RKO (cell line): Measurements from ENCODE around the gene LYZL1.
A peak's percentile ranks its signal among the peaks of the same experiment; 100 is the strongest.
"Not testable (repeated sequence)": the region's sequence is repeated elsewhere in the genome, so short reads cannot be mapped to it uniquely, and the experiment has no call there.

Experiments
- DNase-seq: peaks from one replicate; pipeline ENCODE4 v3.0.0-alpha.2; 2016; ENCODE audit warnings: low spot score

Gene LYZL1

DNA sequence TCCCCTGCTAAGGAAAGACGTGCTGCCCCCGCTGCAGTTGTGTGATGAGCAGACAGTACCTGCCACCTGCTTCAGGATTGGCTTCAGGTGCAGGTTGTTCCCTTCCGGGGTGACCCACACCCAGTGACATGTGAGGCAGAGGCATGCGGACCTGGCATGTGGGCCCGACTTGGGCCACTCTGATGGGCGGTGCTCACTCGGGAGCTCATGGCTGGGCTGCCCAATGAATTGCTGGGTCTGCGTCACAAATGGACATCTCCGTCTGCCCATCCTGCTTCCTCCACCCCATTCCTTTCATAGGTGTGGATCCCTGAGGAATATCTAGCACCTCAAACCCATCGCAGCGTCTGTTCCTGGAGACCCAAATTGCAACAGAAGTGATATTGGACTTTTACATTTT is 19.3 kb downstream of the LYZL1 start:
- not testable (repeated sequence) for DNase-seq

DNA sequence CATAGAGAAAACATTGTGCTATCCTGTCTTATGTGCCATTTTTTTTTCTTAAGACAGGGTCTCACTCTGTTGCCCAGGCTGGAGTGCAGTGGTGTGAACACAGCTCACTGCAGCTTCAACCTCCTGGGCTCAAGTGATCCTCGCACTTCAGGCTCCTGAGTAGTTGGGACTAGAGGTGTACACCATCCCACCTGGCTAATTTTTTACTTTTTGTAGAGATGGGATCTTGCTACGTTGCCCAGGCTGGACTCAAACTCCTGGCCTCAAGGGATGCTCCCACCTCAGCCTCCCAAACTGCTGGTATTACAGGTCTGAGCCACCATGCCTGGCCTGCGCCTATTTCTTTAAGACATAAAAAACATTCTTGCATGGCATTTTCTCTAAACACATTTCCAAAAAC is 20.6 kb downstream of the LYZL1 start:
- DNase-seq: no peak

DNA sequence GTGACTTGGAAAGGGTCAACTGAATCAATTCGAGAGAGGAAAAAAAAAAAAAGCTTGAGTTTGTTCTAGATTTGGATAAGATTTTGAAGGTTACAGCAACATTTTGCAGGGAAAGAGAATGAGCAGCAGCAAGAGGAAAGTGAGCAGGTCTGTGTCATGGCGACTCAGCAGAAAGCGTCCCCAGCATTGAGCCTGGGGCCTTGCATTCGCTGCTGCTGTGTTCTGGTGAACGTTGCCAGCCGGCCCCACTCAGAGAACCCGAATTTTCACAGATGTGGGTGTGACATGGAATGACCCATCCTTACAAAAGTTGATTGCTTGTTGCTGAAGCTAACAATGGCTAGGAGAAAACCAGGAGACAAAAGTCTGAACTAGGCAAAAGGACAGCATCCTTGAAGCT is 21.6 kb downstream of the LYZL1 start:
- DNase-seq: not testable (repeated sequence)

DNA sequence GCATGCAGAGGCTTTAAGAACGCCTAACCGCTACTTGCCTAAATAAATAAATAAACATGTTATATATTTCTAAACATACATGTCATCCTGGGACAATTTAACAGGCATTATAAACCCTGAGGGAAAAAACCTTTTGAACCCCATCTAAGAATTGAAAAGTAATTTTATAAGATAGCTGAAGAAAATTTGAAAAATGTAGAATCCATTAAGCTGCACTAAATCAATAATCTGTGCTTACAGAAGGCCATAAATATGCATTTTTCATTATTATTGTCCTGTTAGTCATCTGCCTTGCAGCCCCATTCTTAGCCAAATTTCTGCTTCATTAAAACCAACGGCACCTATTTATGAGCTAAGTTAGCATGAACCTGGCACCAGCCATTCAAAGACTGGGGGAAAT is 24.2 kb downstream of the LYZL1 start:
- DNase-seq: no peak

DNA sequence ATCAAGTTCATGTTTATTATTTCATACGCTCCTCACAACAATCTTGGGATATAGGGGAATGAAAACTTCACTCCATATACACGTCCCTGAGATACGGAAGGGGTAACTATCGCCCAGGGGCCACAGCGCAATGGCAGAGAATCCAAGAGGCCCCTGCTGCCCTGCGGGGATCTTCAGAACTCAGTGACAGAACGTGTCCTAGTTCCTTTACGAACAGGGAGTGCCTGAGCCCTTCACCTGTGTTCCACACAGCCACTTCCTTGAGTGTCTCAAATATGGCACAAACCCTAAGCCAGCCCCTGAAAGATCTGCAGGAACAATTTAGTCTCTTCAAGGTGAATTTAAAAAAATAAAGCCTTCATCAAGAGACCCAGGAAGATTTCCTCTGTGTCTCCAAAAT is 25.9 kb downstream of the LYZL1 start:
- DNase-seq: no peak

DNA sequence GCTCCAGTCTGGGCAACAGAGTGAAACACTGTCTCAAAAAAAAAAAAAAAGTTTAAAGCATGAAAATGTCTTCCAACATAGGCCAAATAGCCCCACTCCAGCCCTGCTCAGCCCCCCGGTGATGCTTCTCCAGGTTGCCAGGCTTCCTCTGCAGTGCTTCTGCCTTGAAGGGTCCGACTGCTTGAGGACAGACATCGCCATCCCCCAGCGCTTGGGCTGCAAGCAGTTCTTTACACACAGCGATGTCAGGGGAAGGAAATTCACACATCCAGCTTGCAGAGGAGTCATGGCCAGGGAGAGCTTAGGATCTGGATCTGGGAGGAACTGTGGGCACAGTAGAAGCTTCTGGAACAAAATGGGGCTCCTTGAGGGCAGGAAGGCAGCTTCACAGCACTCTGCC is 26.9 kb downstream of the LYZL1 start:
- no peak for DNase-seq

DNA sequence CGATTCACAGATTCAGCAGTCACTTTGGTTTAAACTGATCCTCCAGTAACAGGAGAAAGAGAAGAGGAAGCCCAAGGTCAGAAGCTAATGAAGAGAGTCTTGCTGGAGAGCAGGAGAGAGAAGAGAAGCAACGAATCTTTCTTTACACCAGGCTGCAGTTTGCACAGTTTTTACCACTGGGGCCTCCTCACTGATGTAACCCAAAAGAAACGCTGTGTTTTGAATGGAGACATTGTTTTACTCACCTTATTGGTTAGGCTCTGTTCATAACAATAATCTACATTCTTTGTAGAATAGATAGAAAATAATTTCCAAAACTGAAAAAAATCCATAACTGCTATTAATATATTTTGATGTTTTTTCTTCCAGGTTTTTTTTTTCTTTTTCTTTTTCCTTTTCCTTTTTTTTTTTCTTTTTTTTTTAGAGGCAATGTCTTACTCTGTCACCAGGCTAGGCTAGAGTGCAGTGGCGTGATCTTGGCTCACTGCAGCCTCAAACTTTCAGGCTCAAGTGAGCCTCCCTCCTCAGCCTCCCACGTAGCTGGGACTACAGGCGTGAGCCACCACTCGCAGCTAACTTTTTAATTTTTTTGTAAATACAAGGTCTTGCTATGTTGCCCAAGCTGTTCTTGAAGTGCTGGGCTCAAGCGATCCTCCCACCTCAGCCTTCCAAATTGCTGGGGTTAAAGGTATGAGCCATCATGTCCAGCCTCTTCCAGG is 27.6 kb downstream of the LYZL1 start:
- DNase-seq: no peak

DNA sequence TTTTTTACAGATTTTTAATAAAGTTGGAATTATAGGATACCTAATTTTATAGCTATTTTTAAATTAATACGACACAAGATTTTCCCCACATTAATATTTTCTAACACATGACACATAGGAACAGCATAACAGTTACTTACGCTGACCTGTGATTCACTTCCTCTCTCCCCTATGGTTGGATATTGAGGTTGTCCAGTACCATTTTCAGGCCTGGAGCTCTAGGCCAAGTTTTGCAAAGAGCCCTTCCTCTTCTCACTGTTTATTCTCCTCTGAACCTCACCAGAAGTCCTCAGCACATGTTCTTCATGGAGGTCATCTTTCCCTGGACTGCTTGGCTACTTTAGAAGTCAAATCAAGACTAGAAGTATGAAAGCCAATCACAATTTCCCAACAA is 28.2 kb downstream of the LYZL1 start:
- DNase-seq: peak; percentile 40

DNA sequence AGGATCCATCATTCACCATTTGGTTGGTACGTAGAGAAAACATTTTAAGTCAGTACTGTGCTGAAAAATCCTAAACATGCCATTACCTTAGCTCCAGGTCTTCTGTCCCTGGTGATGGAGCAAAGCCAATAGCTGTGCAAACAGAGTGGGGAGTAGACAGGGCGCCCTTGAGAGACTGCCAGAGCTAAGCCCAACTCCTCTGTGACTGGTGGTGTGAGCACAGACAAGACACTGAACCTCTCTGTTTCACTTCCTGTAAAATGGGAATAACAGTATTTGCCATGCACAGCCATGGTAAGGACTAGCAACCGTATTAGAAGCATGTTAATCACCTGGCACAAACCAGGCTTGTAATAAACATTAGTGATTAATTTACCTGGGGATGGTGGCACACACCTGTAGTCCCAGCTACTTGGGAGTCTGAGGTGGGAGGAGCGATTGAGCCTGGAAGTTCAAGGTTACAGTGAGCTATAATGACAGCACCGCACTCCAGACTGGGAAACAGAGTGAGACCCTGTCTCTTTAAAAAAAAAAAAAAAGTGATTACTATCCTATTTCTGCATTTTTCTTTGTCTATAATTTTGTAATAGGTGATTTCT is 28.7 kb downstream of the LYZL1 start:
- DNase-seq: no peak

DNA sequence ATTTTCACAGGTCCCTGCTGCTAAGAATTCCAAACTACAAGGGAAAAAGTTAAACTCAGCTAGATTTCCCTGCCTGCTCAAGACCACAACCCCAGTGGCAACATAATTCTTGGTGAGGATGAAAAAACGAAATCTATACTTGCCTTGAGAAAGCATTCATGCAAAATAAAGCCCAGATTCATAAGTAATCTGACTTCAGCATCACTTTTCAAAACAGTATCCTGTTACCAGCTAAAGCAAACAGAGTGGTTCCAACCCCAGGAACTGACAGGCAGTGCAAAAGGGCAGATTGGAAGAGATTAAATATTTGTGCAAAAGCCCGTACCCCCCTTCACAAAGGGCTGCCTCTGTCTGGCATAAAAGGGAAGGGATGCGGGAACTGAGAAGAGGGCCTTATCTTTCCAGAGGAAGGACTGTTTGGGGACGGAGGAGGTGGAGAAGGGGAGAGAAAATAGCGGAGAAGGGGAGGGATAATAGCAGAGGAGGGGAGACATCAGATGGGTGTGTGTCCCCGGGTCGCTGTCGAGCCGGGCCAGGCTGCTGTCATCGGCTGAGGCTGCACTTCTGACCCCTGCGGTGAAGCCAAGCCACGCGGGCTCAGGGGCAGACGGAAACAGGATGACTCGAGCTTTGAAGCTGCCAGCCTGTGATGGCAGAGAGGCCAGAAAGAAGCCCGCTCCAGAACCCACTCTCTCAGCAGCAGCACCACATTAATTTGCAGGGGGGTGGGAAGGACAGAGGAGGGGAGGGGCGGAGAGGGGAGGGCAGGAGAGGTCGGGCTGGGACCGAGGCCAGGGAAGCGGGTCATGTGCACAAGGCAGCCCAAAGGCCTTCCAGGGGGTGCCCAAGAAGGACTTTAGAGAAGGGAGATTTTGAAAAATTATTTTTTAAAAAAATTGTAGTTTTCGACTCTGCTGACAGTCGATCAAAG is 29.5 kb downstream of the LYZL1 start:
- DNase-seq: not testable (repeated sequence)

DNA sequence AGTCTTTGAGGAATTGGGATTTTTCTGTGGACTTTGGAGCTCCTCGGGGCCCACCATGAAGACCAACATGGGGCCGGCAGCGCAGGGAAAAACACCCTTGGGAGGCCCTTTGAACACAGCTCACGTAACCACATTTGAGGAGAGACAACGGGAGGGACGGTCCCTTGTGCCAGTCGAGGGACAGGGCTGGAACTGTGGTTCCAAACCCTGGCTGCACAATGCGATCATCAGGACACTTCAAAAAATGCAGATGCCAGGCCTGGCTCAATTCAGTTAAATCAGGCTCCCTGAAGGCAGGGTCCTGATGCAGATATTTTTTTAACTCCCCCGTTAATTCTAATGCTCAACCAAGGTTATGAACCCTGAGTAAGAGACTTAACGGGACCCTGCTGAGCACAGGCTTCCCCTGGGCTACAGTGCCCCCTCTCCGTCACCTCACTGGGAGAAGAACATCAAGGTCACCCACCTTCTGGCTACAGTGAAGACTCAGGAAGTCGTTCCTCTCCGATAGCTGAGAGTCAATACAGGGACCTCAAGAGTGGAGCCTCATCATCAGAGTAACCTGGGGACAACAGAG is 30.4 kb downstream of the LYZL1 start:
- no peak for DNase-seq

DNA sequence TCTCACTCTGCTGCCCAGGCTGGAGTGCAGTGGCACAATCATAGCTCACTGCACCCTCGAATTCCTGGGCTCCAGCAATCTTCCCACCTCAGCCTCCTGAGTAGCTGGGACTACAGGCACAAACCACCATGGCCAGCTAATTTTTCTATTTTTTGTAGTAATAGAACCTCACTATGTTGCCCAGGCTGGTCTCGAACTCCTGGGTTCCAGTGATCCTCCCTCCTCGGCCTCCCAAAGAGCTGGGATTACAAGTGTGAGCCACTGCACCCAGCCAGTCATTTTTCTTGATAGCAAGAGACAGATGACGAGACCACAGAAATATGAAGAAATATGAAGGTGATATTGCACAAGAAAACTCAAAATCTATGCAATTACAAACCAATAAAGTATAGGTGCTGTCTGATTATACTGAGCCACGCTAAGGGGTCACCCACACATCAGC is 31.8 kb downstream of the LYZL1 start:
- DNase-seq: not testable (repeated sequence)

DNA sequence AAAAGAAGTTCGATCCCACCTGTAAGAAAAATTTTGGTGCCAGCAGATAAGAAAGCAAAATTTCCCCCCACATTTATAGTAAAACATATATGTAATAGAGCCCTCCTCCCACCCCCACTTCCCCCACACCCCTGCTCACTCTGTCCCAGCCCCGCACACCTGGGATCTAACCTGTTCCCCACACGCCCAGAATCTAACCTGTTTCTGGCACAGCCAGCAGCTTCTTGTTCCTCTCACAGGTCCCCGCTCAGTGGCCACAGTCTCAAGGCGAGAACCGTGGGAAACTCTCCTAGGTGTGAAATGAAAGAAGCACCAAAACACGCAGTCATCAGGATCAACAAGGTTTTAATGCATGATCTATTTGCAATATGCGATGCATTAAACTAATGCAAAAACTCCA is 32.8 kb downstream of the LYZL1 start:
- no peak for DNase-seq

DNA sequence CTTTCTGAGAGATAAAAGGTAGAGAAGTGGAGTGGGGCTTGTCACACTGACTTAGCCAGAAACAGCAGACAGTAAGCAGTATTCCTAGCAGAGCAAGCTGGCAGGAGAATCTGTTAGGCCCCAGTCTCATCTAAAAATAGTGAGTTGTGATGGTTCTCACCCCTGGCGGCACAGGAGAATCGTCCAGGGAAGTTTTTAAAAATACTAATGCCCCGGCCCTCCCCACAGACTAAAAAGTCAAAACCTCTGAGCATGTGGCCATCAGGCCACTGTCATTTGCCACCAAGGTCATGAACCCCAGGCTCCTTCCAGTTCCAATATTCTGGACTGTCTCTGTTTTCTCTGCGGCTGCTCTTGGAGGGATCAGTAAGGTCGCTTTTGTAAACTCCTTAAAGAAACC is 34.0 kb downstream of the LYZL1 start:
- DNase-seq: no peak

DNA sequence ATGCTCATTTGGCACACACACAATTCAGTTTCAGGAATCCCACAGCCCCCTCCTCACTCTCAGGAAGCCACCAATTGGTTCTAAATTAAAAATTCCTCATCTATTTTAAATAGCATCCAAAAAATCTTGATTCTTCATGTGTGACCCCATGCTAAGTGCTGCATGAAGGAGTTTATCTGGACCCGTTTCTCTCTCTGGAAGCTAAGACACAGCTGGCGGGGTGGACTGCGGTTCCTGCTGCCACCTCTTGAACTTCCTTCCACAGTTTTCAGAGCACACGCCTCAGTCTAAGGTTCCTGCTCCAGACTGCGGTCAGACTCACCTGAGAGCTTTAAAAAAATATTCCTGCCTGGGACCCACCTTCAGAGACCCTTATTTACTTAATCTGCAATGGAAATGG is 34.5 kb downstream of the LYZL1 start:
- DNase-seq: no peak

DNA sequence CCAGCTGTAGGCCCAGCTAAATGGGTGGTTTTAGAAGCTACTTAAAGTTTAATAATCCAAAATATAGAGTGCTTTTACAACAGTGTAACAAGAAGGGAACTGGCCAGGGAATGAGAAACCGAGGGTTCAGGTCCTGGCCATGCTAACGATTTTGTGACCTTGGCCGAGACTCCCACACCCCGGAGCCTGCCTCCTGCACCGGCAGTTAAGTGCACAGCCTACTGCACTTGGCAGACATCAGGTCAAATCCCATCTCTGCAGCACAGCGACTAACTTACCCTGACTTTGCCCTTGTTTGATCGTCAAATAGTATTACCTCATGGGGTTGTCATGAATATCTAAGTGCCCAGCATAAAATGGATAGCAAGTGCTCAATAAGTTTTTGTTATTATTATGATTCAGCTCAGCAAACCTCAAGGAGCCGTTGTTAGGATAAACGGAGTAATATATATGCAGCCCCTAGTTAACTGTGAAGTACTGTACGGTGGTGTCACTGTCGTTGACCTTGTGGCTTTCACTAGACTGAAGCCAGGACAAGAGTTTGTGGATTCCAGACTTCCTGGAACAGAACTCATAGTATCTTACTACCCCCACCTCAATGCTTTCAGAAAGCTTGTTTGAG is 35.5 kb downstream of the LYZL1 start:
- DNase-seq: no peak

DNA sequence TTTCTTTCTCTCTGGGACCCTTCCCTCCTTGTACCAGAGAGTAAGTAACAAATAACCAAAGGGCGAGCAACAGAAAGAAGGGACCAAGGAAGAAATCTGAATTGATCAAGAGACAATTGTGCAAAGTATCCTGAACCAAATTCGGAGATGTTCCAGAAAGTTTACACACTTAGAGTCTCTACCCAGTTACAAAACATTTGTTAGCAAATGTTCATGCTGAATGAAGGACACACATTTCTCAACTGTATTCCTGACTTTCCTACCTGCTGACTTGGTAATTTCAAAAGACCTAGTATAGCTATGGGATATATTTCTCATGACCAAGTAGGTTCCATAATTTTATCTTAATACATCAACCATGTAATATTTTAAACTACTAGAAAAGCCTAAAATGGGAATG is 37.4 kb downstream of the LYZL1 start:
- DNase-seq: no peak

DNA sequence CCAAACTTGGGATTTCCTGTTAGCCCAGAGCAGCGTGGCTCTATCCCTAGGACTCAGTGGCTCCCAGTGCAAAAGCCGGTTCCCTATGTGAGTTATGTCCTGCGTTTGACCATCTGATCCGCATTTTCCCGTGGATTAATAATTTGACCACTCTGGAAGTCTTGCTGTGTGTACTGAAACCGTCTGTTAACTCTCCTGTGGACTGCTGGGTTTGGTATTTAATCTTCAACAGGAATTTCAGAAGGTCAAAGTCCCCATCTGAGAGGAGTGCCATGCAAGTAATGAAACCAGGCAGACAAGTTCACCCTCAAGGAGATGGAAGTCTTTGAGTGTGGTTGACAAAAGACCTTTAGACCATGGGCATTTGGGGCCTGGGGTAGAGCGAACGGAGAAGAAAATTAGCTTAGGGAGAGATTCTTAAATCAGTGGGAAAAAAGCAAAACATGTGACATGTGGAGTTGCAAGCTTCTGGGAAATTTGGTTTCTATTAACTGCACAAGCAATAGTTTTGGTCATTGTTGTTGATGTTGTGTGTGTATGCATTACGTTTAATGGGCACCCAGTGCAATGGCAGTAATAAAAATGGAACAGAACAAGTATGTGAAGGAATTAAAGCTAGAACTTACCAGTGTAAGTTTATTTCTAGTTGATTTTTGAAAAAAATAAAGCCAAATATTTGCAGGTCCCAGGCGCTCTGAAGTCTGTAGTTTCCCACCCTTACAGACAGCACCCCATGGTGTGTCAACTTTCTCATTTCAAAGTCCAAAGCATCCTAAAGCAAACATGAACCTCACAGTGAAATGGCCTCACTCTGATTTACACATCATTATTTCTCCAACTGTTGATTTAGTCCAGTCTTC is 38.2 kb downstream of the LYZL1 start:
- no peak for DNase-seq

DNA sequence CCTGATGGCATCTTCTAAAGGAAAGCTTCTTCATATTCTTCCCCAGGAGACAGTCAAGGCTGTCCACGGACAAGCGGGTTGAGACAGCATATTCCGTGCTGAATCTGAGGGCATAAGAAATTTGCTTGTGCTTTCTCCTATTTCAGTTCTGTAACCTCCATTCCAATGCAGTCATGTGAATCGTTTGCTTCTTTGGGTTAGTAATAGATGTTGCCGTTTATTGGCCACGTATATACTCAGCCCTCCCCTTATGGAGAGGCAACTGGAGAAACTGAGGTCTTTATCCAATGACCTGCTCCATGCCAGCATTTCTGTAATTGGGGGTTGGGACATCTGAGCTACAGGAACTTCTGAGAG is 38.9 kb downstream of the LYZL1 start:
- DNase-seq: no peak

DNA sequence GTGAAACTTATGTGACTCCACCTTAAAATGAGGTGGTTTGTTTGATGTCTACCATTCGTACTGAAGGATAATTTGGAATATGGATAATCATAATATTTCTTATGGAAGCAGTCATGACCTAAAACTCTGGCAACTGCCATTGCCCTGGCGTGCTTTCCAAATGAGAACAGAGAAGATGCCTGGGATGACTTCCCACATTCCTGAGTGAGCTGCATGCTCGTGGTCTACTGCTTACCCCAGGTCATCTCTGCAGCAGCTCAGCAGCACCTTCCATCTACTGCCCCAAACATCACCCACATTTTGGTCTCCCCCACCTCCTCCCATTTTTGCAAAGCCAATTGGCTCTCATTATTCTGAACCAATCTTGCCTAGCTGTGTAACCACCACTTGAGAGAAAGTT is 40.1 kb downstream of the LYZL1 start:
- no peak for DNase-seq

DNA sequence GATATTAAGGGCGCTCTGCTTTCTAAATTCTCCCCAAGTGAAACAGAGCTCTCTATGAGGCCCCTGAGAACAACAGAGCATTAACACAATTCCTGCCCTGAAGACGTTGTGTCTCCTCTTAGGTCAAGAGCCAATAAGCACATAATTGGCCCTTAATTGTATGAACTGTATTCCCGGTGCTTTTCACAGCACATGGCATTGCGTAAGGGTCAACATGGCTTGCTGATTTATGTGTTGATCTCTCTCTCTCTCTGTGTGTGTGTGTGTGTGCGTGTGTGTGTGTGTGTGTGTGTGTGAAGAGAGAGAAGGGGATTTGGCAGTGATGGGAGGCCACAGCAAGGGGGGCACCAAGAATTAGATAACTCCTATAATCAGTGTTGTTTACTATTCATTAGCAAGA is 40.5 kb downstream of the LYZL1 start:
- DNase-seq: no peak
